GM18858 (cell line): ENCODE measurements around the gene FGFR3.

Experiments
- ATAC-seq: cut with Tn5 transposase; IDR thresholded peaks from one replicate; pipeline ENCODE4 v1.9.1; 2021; ENCODE audit not compliant: unreplicated experiment

The FGFR3 gene

GRCh38 chr4:1769692-1770091 is 23.4 kb upstream of the FGFR3 start:
- no peak for ATAC-seq

- no peak for ATAC-seq
These were observed 22.8 kb upstream of the FGFR3 start for GRCh38 chr4:1770245-1770644.

GRCh38 chr4:1770791-1771231 is 22.3 kb upstream of the FGFR3 start:
- no peak for ATAC-seq

- ATAC-seq = no peak
These were observed 21.4 kb upstream of the FGFR3 start for GRCh38 chr4:1771555-1772305.

GRCh38 chr4:1772853-1773538 is 20.1 kb upstream of the FGFR3 start:
- ATAC-seq = no peak

GRCh38 chr4:1773754-1774153 is 19.3 kb upstream of the FGFR3 start:
- no peak for ATAC-seq

- ATAC-seq = no peak
These were observed 17.2 kb upstream of the FGFR3 start for GRCh38 chr4:1775731-1776500.

GRCh38 chr4:1776521-1777161 is 16.5 kb upstream of the FGFR3 start:
- no peak for ATAC-seq

- no peak for ATAC-seq
These were observed 15.1 kb upstream of the FGFR3 start for GRCh38 chr4:1777822-1778641.

GRCh38 chr4:1778642-1779392 is 14.3 kb upstream of the FGFR3 start:
- ATAC-seq = no peak

GRCh38 chr4:1779588-1780382 is 13.3 kb upstream of the FGFR3 start:
- no peak for ATAC-seq

GRCh38 chr4:1780435-1780834 is 12.7 kb upstream of the FGFR3 start:
- ATAC-seq = no peak

GRCh38 chr4:1783015-1783414 is 10.1 kb upstream of the FGFR3 start:
- no peak for ATAC-seq

GRCh38 chr4:1783970-1784369 is 9.1 kb upstream of the FGFR3 start:
- no peak for ATAC-seq

GRCh38 chr4:1784395-1784788 is 8.7 kb upstream of the FGFR3 start:
- ATAC-seq = no peak

GRCh38 chr4:1784789-1785591 is 8.1 kb upstream of the FGFR3 start:
- ATAC-seq = no peak

- ATAC-seq = no peak
These were observed 7.5 kb upstream of the FGFR3 start for GRCh38 chr4:1785592-1785991.
